NB4 (cell line): ENCODE results near the gene GAPT.

Experiments
- DNase-seq: peaks from one replicate; pipeline ENCODE4 v3.0.0; 2010; ENCODE audit warnings: low read depth
- H3K4me3 ChIP-seq: one replicate; pipeline ENCODE4 v1.5.1; 2011; ENCODE audit warnings: mild to moderate bottlenecking, low read depth, low read length, moderate library complexity
- MAX ChIP-seq: IDR thresholded peaks from 2 replicates; pipeline ENCODE4 v1.6.1; 2011; ENCODE audit warnings: low read depth, low read length
- MYC ChIP-seq: IDR thresholded peaks from 2 replicates; pipeline ENCODE4 v1.6.1; 2011; ENCODE audit warnings: low read depth, low read length
- POLR2A ChIP-seq: IDR thresholded peaks from 2 replicates; pipeline ENCODE4 v1.6.1; 2011; ENCODE audit warnings: mild to moderate bottlenecking; ENCODE audit not compliant: insufficient read length; ENCODE audit errors: extremely low read depth
- TF ChIP-seq, protein P1 (sequence below): IDR thresholded peaks from one replicate; pipeline ENCODE4 v1.5.1; 2012; ENCODE audit warnings: low read depth, low read length

Gene GAPT

GRCh38 chr5:58455480-58455879 is 35.8 kb upstream of the GAPT start:
- TF ChIP-seq, protein P1, sequence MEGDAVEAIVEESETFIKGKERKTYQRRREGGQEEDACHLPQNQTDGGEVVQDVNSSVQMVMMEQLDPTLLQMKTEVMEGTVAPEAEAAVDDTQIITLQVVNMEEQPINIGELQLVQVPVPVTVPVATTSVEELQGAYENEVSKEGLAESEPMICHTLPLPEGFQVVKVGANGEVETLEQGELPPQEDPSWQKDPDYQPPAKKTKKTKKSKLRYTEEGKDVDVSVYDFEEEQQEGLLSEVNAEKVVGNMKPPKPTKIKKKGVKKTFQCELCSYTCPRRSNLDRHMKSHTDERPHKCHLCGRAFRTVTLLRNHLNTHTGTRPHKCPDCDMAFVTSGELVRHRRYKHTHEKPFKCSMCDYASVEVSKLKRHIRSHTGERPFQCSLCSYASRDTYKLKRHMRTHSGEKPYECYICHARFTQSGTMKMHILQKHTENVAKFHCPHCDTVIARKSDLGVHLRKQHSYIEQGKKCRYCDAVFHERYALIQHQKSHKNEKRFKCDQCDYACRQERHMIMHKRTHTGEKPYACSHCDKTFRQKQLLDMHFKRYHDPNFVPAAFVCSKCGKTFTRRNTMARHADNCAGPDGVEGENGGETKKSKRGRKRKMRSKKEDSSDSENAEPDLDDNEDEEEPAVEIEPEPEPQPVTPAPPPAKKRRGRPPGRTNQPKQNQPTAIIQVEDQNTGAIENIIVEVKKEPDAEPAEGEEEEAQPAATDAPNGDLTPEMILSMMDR, result no peak
- no peak for TF ChIP-seq POLR2A
- TF ChIP-seq MAX, result no peak
- no peak for TF ChIP-seq MYC
- H3K4me3 ChIP-seq, result no peak overlapping the region
- no peak for DNase-seq

- H3K4me3 ChIP-seq, result no peak overlapping the region
- no peak for TF ChIP-seq MAX
- no peak for DNase-seq
These were observed 35.2 kb upstream of the GAPT start for GRCh38 chr5:58456026-58456425.

GRCh38 chr5:58456486-58456885 is 34.7 kb upstream of the GAPT start:
- no peak overlapping the region for H3K4me3 ChIP-seq

GRCh38 chr5:58457050-58457449 is 34.2 kb upstream of the GAPT start:
- TF ChIP-seq, protein P1, result no peak
- TF ChIP-seq POLR2A, result no peak
- TF ChIP-seq MAX, result no peak
- no peak for TF ChIP-seq MYC
- no peak for DNase-seq
- H3K4me3 ChIP-seq, result no peak overlapping the region

More at GRCh38 chr5:58456486-58456885, 34.7 kb upstream of the GAPT start:
- no peak for TF ChIP-seq POLR2A
- TF ChIP-seq, protein P1, result no peak
- no peak for TF ChIP-seq MYC
- no peak for TF ChIP-seq MAX
- no peak for DNase-seq

DNA sequence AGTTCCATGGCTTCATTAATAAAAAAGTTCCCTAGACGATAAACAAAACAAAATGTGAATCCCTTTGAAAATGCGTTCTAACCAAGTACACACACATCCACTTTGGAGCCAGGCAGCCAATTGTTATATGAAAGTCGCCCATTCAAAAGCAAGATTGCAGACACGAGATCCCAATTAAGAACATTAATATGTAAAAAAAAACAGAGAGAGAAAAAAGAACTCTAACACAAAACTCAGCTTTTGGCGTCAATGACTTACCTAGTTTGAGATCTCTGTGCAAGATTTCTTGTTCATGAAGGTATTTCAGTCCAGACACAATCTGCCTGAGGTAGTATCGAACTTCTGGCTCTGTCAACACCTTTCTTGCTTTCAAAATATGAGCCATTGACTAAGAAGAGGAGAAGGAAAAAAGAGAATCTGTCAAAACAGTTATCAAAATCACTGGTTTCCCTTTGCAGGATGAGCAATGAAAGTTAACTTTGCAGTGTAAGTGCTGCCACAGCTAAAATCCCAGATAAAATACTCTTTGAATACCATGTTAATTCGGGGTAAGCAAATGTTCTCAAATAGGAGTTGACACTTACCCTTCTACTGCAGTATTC is 33.0 kb upstream of the GAPT start:
- no peak overlapping the region for H3K4me3 ChIP-seq

DNA sequence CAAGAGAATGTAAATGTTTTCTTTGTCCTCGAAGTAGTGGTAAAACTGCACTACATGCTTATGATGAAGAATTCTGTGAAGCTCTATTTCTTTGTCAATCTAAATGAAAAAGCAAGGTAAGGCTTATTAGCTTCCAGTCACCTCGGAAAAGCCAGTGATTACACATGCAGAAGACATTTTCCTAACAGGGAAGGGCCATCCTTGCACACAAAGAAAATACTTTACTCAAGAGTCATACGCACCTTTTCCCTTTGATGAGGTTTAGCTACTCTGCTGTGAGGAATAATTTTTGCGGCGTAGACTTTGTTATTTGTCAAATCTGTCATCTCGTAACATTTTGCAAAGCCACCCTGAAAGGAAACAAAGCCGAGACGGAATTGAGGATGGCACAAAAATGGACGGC is 32.5 kb upstream of the GAPT start:
- no peak overlapping the region for H3K4me3 ChIP-seq

More for the DNA sequence above, 33.0 kb upstream of the GAPT start:
- TF ChIP-seq, protein P1, result no peak
- TF ChIP-seq POLR2A (no peak), MAX (no peak), MYC (no peak)
- no peak for DNase-seq

More for the DNA sequence above, 32.5 kb upstream of the GAPT start:
- DNase-seq, result no peak
- TF ChIP-seq POLR2A (no peak), MAX (no peak), MYC (no peak)
- TF ChIP-seq, protein P1, result no peak
